Lung (tissue), 12 donors: ENCODE measurements around the gene GRM4. TPM values are rescaled to one million over a fixed set of nuclear protein-coding genes. Genes with fewer than 3 reads are reported as not detected.

Experiments
- ATAC-seq: fragments of 200-7000 bp; cut with Tn5 transposase; one replicate; pipeline ENCODE4 v1.9.1; 2020; ENCODE audit warnings: moderate number of reproducible peaks; ENCODE audit not compliant: insufficient read depth, low FRiP score
- DNase-seq, 3 donors: peaks; one replicate each; pipeline ENCODE4 v3.0.0-alpha.2; 2013 to 2017
- H3K27ac ChIP-seq, 2 donors: one replicate each; pipeline ENCODE4 v1.5.1; 2013; ENCODE audit warnings: mild to moderate bottlenecking in 2 of 2, moderate library complexity in 2 of 2, control low read depth in 1 of 2, inconsistent platforms in 1 of 2, low read depth in 1 of 2, low read length in 1 of 2
- H3K27me3 ChIP-seq, 3 donors: one replicate each; pipeline ENCODE4 v1.5.1; 2013; ENCODE audit warnings: low read length in 2 of 3; ENCODE audit not compliant: control insufficient read depth in 3 of 3, insufficient read depth in 3 of 3
- H3K36me3 ChIP-seq, 4 donors: one replicate each; pipeline ENCODE4 v1.5.1; 2013; ENCODE audit warnings: low read length in 4 of 4, mild to moderate bottlenecking in 1 of 4, moderate library complexity in 1 of 4; ENCODE audit not compliant: control insufficient read depth in 4 of 4, insufficient read depth in 4 of 4
- H3K4me1 ChIP-seq, 5 donors: one replicate each; pipeline ENCODE4 v1.5.1; 2013; ENCODE audit warnings: low read length in 5 of 5, mild to moderate bottlenecking in 2 of 5, moderate library complexity in 1 of 5; ENCODE audit not compliant: control insufficient read depth in 5 of 5, insufficient read depth in 5 of 5
- H3K4me3 ChIP-seq: one replicate; pipeline ENCODE4 v1.5.1; 2013; ENCODE audit warnings: mild to moderate bottlenecking, control low read depth, moderate library complexity
- H3K9ac ChIP-seq, 2 donors: one replicate each; pipeline ENCODE4 v1.5.1; 2013; ENCODE audit warnings: low read length in 2 of 2, control low read depth in 1 of 2; ENCODE audit not compliant: insufficient read depth in 1 of 2
- H3K9me3 ChIP-seq, 4 donors: one replicate each; pipeline ENCODE4 v1.5.1; 2013; ENCODE audit warnings: low read length in 3 of 4, mild to moderate bottlenecking in 1 of 4, moderate library complexity in 1 of 4; ENCODE audit not compliant: control insufficient read depth in 4 of 4, insufficient read depth in 3 of 4
- WGBS, 2 donors: extraction: QIAGEN DNeasy Blood & Tissue Kit; methylation state at CpG; one replicate each; pipeline ENCODE4 v1.1.7; 2013; 5-methylcytosine and 5-hydroxymethylcytosine counted together
- polyA plus RNA-seq, 2 donors: library from polyadenylated mRNA; stranded (reverse); fragments of 200-250 nt; gene quantifications; one replicate each; pipeline ENCODE4 v1.2.1, GENCODE V29; 2013
- total RNA-seq, 2 donors: library from RNA; depleted of rRNA in 1 of 2; stranded (reverse); fragments of >200 nt in 1 of 2; gene quantifications; one replicate each; pipeline ENCODE4 v1.2.1, GENCODE V29; 2014 to 2021
- TF ChIP-seq, protein P1 (sequence below): IDR thresholded peaks from 2 replicates; pipeline ENCODE4 v1.5.1; 2012; ENCODE audit warnings: mild to moderate bottlenecking; ENCODE audit errors: control extremely low read depth, extremely low read depth
- donor health status: control.
- donor health status: control.
- donor health status: Bipolar disorder and iron deficiency.
- donor health status: healthy.
- donor health status: DM: yes; HTN: yes; CAD: no.

GRM4 gene
- total and polyA plus RNA-seq, 4 donors: 0.02 to 0.34 (median 0.09) TPM

DNA sequence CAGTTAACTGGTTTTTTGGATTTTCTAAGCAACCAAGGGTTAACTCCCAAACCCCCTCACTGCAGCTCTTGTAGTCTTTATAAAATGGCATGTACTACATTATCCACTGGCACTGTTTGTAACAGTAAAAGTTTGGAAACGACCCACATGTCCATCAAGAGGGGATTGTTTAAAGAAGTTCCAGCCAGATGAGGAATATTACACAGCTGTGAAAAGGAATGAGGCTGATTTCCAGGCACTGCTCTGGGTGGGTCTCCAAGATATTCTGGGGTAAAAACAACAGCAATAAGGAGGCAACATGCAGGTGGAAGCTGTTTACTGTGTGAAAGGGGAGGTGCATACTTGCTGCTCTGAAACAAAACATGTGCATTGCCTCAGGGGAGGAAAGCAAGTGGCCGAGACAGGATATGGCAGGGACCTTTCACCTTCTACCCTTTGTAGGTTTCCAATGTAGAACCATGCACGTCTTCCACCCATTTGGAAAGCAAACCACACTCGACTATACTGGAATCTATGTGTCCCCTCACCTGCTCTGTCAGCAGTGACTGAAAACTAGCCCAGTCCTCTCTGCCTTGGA lies 51.9 kb downstream of the GRM4 start:
- Histone ChIP-seq H3K4me1 (no peaks in the 10 kb centered on the region), H3K9me3 (peaks cover 0 to 4% (median 0%) of the 10 kb centered on the region in 4 donors), H3K4me3 (no peak overlapping the region), H3K9ac (no peak overlapping the region), H3K27me3 (peaks cover 0 to 7% (median 2%) of the 10 kb centered on the region in 3 donors), H3K27ac (no peak overlapping the region), H3K36me3 (no peaks in the 10 kb centered on the region)
- 48 to 62% methylated on average over 4 of the region's 4 CpGs for WGBS, 2 donors
- ATAC-seq (no peak), DNase-seq (no peak)
- TF ChIP-seq, protein P1, sequence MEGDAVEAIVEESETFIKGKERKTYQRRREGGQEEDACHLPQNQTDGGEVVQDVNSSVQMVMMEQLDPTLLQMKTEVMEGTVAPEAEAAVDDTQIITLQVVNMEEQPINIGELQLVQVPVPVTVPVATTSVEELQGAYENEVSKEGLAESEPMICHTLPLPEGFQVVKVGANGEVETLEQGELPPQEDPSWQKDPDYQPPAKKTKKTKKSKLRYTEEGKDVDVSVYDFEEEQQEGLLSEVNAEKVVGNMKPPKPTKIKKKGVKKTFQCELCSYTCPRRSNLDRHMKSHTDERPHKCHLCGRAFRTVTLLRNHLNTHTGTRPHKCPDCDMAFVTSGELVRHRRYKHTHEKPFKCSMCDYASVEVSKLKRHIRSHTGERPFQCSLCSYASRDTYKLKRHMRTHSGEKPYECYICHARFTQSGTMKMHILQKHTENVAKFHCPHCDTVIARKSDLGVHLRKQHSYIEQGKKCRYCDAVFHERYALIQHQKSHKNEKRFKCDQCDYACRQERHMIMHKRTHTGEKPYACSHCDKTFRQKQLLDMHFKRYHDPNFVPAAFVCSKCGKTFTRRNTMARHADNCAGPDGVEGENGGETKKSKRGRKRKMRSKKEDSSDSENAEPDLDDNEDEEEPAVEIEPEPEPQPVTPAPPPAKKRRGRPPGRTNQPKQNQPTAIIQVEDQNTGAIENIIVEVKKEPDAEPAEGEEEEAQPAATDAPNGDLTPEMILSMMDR: no peak

DNA sequence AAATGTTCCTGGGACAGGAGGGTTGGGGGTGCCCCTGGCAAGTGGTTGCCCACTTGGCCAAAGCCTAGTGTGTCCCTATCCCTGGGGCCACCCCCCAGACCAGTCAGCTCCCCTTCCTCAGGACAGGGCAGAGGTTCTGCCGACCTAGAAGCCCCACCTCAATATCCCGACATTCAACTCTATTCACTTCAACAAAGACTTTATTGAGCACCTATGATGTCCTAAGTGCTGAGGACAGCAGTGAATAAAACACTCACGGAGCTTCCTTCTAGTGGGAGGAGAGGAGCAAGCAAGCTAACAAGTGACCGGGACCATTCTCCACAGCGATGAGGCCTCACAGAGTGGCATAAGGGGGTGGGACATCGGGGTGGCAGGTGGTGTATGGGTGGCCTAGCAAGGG lies 52.7 kb downstream of the GRM4 start:
- Histone ChIP-seq H3K9ac (no peak overlapping the region), H3K27me3 (peaks cover 0 to 7% (median 2%) of the 10 kb centered on the region in 3 donors), H3K4me3 (no peak overlapping the region), H3K9me3 (peaks cover 0 to 4% (median 0%) of the 10 kb centered on the region in 4 donors), H3K4me1 (no peaks in the 10 kb centered on the region), H3K27ac (no peak overlapping the region), H3K36me3 (no peaks in the 10 kb centered on the region)
- no peak for DNase-seq
- TF ChIP-seq, protein P1: no peak
- no peak for ATAC-seq
- 82 to 93% methylated on average over 6 of the region's 6 CpGs for WGBS, 2 donors

GRCh38 chr6:34092631-34093030 lies 53.3 kb downstream of the GRM4 start:
- Histone ChIP-seq H3K9me3 (peaks cover 0 to 4% (median 0%) of the 10 kb centered on the region in 4 donors), H3K9ac (no peak overlapping the region), H3K27ac (no peak overlapping the region), H3K4me1 (no peaks in the 10 kb centered on the region), H3K27me3 (peaks cover 0 to 7% (median 2%) of the 10 kb centered on the region in 3 donors), H3K36me3 (no peaks in the 10 kb centered on the region), H3K4me3 (no peak overlapping the region)
- 76 to 81% methylated on average over 8 to 10 of the region's 10 CpGs for WGBS, 2 donors
- ATAC-seq: no peak
- DNase-seq: no peak
- TF ChIP-seq, protein P1: no peak

GRCh38 chr6:34090935-34091334 lies 55.0 kb downstream of the GRM4 start:
- Histone ChIP-seq H3K27ac (no peak overlapping the region), H3K4me1 (no peaks in the 10 kb centered on the region), H3K27me3 (peaks cover 0 to 5% (median 2%) of the 10 kb centered on the region in 3 donors), H3K36me3 (no peaks in the 10 kb centered on the region), H3K4me3 (no peak overlapping the region), H3K9ac (no peak overlapping the region), H3K9me3 (peaks cover 0 to 6% (median 0%) of the 10 kb centered on the region in 4 donors)
- ATAC-seq (no peak), DNase-seq (no peak)
- TF ChIP-seq, protein P1: no peak
- WGBS, 2 donors: 67 to 95% methylated on average over 5 of the region's 5 CpGs
